WTC11 (cell line): ENCODE results near the gene VAMP4. TPM values are rescaled to one million over a fixed set of nuclear protein-coding genes. Genes with fewer than 3 reads are reported as not detected.

ENCODE experiments used
- ATAC-seq: fragments of 200-7000 bp; cut with Tn5 transposase; 2 replicates; pipeline ENCODE4 v1.10.0; 2021; ENCODE audit warnings: mild to moderate bottlenecking, moderate library complexity
- CTCF ChIA-PET: fragments of 300-600 bp; sonication (Branson Sonifier 250); formaldehyde crosslinking; loops from one replicate; lab custom pipeline; 2021; ENCODE audit warnings: antibody characterized with exemption; lab: Charles Lee
- POLR2A ChIA-PET: fragments of 350-600 bp; sonication (Branson Sonifier 250); formaldehyde crosslinking; loops from one replicate; lab custom pipeline; 2021; ENCODE audit warnings: antibody characterized with exemption; lab: Charles Lee
- DNase-seq: peaks from one replicate; pipeline ENCODE4 v3.0.0; 2021; ENCODE audit warnings: low spot score
- H3K27ac Mint-ChIP-seq: 2 replicates; pipeline ENCODE4 v1.8.0; 2021; ENCODE audit warnings: mixed read lengths
- H3K27me3 Mint-ChIP-seq: 2 replicates; pipeline ENCODE4 v1.8.0; 2021; ENCODE audit warnings: low read depth, mild to moderate bottlenecking, moderate library complexity, mixed read lengths
- H3K36me3 Mint-ChIP-seq: 2 replicates; pipeline ENCODE4 v1.8.0; 2021; ENCODE audit warnings: mixed read lengths
- H3K4me1 Mint-ChIP-seq: 2 replicates; pipeline ENCODE4 v1.8.0; 2022; ENCODE audit warnings: mixed read lengths
- H3K4me3 Mint-ChIP-seq: 2 replicates; pipeline ENCODE4 v1.8.0; 2021; ENCODE audit warnings: mild to moderate bottlenecking, moderate library complexity, mixed read lengths
- H3K9me3 Mint-ChIP-seq: 2 replicates; pipeline ENCODE4 v1.8.0; 2021; ENCODE audit warnings: mixed read lengths
- ESRRA ChIP-seq: sonication (generic); formaldehyde crosslinking; IDR thresholded peaks from 2 replicates; pipeline ENCODE4 v1.8.1; 2022; ENCODE audit warnings: mild to moderate bottlenecking, missing genetic modification reagents, borderline replicate concordance
- ETV6 ChIP-seq: sonication (generic); formaldehyde crosslinking; IDR thresholded peaks from 2 replicates; pipeline ENCODE4 v1.8.1; 2022; ENCODE audit warnings: mild to moderate bottlenecking, missing genetic modification reagents
- PRRX2 ChIP-seq: fragments of 250-450 bp; sonication (Bioruptor Pico); IDR thresholded peaks from 2 replicates; pipeline ENCODE4 v1.8.0; 2021; ENCODE audit warnings: mild to moderate bottlenecking
- RELA ChIP-seq: sonication (generic); formaldehyde crosslinking; IDR thresholded peaks from 2 replicates; pipeline ENCODE4 v1.8.1; 2022; ENCODE audit warnings: missing genetic modification reagents, mild to moderate bottlenecking, borderline replicate concordance
- RORB ChIP-seq: fragments of 250-450 bp; sonication (Bioruptor Pico); IDR thresholded peaks from 2 replicates; pipeline ENCODE4 v1.9.0; 2021; ENCODE audit warnings: mild to moderate bottlenecking
- SMAD3 ChIP-seq: sonication (generic); formaldehyde crosslinking; IDR thresholded peaks from 2 replicates; pipeline ENCODE4 v1.8.0; 2022; ENCODE audit warnings: missing genetic modification reagents, mild to moderate bottlenecking, borderline replicate concordance
- TCF7 ChIP-seq: sonication (generic); formaldehyde crosslinking; IDR thresholded peaks from 2 replicates; pipeline ENCODE4 v1.8.0; 2022; ENCODE audit warnings: mild to moderate bottlenecking, low read depth, missing genetic modification reagents, moderate library complexity
- ZNF138 ChIP-seq: sonication (generic); formaldehyde crosslinking; conservative IDR thresholded peaks from 2 replicates; pipeline ENCODE4 v1.8.1; 2022; ENCODE audit warnings: mild to moderate bottlenecking, moderate library complexity, missing genetic modification reagents
- ZNF232 ChIP-seq: sonication (generic); formaldehyde crosslinking; IDR thresholded peaks from 2 replicates; pipeline ENCODE4 v1.8.0; 2022; ENCODE audit warnings: mild to moderate bottlenecking, missing genetic modification reagents
- ZNF396 ChIP-seq: fragments of 250-450 bp; sonication (Bioruptor Pico); IDR thresholded peaks from 2 replicates; pipeline ENCODE4 v1.8.0; 2021; ENCODE audit warnings: mild to moderate bottlenecking, moderate library complexity, borderline replicate concordance
- ZNF416 ChIP-seq: fragments of 250-450 bp; sonication (Bioruptor Pico); IDR thresholded peaks from 2 replicates; pipeline ENCODE4 v1.9.0; 2021; ENCODE audit warnings: mild to moderate bottlenecking, inconsistent platforms
- total RNA-seq: library from RNA; stranded (reverse); gene quantifications from 3 replicates; pipeline ENCODE4 v1.2.3, GENCODE V29; 2021
- TF ChIP-seq, protein P1 (sequence below): sonication (generic); formaldehyde crosslinking; IDR thresholded peaks from 2 replicates; pipeline ENCODE4 v1.8.0; 2022; ENCODE audit warnings: mild to moderate bottlenecking, missing genetic modification reagents
- TF ChIP-seq, protein P2 (sequence below): fragments of 250-450 bp; sonication (Bioruptor Pico); IDR thresholded peaks from 2 replicates; pipeline ENCODE4 v1.9.0; 2021; ENCODE audit warnings: mild to moderate bottlenecking
- TF ChIP-seq, protein P3 (sequence below): sonication (generic); formaldehyde crosslinking; IDR thresholded peaks from 2 replicates; pipeline ENCODE4 v1.8.1; 2023; ENCODE audit warnings: mild to moderate bottlenecking, missing genetic modification reagents, borderline replicate concordance
- TF ChIP-seq, protein P4 (sequence below): fragments of 250-450 bp; sonication (Bioruptor Pico); IDR thresholded peaks from 2 replicates; pipeline ENCODE4 v2.1.2; 2022; ENCODE audit warnings: mild to moderate bottlenecking, moderate library complexity
- TF ChIP-seq, protein P5 (sequence below): sonication (generic); formaldehyde crosslinking; IDR thresholded peaks from 2 replicates; pipeline ENCODE4 v1.8.0; 2022; ENCODE audit warnings: missing genetic modification reagents
- TF ChIP-seq, protein P6 (sequence below): sonication (generic); formaldehyde crosslinking; IDR thresholded peaks from 2 replicates; pipeline ENCODE4 v1.8.1; 2022; ENCODE audit warnings: mild to moderate bottlenecking, moderate library complexity, missing genetic modification reagents
- TF ChIP-seq, protein P7 (sequence below): sonication (generic); formaldehyde crosslinking; IDR thresholded peaks from 2 replicates; pipeline ENCODE4 v1.8.0; 2022; ENCODE audit warnings: mild to moderate bottlenecking, missing genetic modification reagents
- TF ChIP-seq, protein P8 (sequence below): sonication (generic); formaldehyde crosslinking; IDR thresholded peaks from 2 replicates; pipeline ENCODE4 v1.8.1; 2023; ENCODE audit warnings: mild to moderate bottlenecking, missing genetic modification reagents, moderate library complexity
- TF ChIP-seq, protein P9 (sequence below): sonication (generic); formaldehyde crosslinking; IDR thresholded peaks from 2 replicates; pipeline ENCODE4 v1.8.0; 2023; ENCODE audit warnings: missing genetic modification reagents

The VAMP4 gene
- total RNA-seq, 1 experiment from 2014 or later = 11.4 TPM

DNA sequence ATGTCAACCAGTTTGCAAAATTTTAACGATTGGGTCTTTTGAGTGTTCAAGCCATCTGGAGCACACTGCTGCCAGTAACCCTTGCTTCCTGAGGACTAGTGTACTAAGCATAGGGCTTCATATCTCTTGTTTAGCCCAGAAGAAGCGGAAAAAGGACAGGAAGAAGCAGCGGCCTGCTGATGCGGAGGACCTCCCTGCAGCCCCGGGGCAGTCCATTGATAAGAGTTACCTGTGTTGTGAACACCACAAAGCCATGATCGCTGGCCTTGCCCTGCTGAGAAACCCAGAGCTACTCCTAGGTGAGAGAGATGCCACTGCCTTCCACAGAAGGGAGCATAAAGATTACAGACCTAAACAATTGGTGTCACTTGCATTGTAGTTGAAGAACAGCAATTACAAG, 48.5 kb upstream of the VAMP4 start:
- ATAC-seq (no peak), DNase-seq (no peak)
- Mint-ChIP-seq H3K27ac (no peak overlapping the region), H3K4me3 (no peak overlapping the region), H3K9me3 (no peaks in the 10 kb centered on the region), H3K27me3 (no peaks in the 10 kb centered on the region), H3K4me1 (no peaks in the 10 kb centered on the region), H3K36me3 (peaks cover 84% of the 10 kb centered on the region)
- ChIA-PET POLR2A (no interaction called here), CTCF (no interaction called here)
- TF ChIP-seq SMAD3 (no peak), ZNF138 (CRISPR knock-in tag) (no peak), RELA (no peak), PRRX2 (CRISPR knock-in tag) (no peak), ESRRA (CRISPR knock-in tag) (no peak), ZNF396 (CRISPR knock-in tag) (no peak), TCF7 (CRISPR knock-in tag) (no peak), ZNF232 (no peak), ZNF416 (CRISPR knock-in tag) (no peak), ETV6 (no peak), RORB (CRISPR knock-in tag) (no peak)
- TF ChIP-seq, protein P1, sequence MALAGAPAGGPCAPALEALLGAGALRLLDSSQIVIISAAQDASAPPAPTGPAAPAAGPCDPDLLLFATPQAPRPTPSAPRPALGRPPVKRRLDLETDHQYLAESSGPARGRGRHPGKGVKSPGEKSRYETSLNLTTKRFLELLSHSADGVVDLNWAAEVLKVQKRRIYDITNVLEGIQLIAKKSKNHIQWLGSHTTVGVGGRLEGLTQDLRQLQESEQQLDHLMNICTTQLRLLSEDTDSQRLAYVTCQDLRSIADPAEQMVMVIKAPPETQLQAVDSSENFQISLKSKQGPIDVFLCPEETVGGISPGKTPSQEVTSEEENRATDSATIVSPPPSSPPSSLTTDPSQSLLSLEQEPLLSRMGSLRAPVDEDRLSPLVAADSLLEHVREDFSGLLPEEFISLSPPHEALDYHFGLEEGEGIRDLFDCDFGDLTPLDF = no peak
- TF ChIP-seq, protein P2, sequence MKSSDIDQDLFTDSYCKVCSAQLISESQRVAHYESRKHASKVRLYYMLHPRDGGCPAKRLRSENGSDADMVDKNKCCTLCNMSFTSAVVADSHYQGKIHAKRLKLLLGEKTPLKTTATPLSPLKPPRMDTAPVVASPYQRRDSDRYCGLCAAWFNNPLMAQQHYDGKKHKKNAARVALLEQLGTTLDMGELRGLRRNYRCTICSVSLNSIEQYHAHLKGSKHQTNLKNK (CRISPR knock-in tag) = no peak
- TF ChIP-seq, protein P3, sequence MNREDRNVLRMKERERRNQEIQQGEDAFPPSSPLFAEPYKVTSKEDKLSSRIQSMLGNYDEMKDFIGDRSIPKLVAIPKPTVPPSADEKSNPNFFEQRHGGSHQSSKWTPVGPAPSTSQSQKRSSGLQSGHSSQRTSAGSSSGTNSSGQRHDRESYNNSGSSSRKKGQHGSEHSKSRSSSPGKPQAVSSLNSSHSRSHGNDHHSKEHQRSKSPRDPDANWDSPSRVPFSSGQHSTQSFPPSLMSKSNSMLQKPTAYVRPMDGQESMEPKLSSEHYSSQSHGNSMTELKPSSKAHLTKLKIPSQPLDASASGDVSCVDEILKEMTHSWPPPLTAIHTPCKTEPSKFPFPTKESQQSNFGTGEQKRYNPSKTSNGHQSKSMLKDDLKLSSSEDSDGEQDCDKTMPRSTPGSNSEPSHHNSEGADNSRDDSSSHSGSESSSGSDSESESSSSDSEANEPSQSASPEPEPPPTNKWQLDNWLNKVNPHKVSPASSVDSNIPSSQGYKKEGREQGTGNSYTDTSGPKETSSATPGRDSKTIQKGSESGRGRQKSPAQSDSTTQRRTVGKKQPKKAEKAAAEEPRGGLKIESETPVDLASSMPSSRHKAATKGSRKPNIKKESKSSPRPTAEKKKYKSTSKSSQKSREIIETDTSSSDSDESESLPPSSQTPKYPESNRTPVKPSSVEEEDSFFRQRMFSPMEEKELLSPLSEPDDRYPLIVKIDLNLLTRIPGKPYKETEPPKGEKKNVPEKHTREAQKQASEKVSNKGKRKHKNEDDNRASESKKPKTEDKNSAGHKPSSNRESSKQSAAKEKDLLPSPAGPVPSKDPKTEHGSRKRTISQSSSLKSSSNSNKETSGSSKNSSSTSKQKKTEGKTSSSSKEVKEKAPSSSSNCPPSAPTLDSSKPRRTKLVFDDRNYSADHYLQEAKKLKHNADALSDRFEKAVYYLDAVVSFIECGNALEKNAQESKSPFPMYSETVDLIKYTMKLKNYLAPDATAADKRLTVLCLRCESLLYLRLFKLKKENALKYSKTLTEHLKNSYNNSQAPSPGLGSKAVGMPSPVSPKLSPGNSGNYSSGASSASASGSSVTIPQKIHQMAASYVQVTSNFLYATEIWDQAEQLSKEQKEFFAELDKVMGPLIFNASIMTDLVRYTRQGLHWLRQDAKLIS = no peak
- TF ChIP-seq, protein P4, sequence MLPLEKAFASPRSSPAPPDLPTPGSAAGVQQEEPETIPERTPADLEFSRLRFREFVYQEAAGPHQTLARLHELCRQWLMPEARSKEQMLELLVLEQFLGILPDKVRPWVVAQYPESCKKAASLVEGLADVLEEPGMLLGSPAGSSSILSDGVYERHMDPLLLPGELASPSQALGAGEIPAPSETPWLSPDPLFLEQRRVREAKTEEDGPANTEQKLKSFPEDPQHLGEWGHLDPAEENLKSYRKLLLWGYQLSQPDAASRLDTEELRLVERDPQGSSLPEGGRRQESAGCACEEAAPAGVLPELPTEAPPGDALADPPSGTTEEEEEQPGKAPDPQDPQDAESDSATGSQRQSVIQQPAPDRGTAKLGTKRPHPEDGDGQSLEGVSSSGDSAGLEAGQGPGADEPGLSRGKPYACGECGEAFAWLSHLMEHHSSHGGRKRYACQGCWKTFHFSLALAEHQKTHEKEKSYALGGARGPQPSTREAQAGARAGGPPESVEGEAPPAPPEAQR (CRISPR knock-in tag) = no peak
- TF ChIP-seq, protein P5, sequence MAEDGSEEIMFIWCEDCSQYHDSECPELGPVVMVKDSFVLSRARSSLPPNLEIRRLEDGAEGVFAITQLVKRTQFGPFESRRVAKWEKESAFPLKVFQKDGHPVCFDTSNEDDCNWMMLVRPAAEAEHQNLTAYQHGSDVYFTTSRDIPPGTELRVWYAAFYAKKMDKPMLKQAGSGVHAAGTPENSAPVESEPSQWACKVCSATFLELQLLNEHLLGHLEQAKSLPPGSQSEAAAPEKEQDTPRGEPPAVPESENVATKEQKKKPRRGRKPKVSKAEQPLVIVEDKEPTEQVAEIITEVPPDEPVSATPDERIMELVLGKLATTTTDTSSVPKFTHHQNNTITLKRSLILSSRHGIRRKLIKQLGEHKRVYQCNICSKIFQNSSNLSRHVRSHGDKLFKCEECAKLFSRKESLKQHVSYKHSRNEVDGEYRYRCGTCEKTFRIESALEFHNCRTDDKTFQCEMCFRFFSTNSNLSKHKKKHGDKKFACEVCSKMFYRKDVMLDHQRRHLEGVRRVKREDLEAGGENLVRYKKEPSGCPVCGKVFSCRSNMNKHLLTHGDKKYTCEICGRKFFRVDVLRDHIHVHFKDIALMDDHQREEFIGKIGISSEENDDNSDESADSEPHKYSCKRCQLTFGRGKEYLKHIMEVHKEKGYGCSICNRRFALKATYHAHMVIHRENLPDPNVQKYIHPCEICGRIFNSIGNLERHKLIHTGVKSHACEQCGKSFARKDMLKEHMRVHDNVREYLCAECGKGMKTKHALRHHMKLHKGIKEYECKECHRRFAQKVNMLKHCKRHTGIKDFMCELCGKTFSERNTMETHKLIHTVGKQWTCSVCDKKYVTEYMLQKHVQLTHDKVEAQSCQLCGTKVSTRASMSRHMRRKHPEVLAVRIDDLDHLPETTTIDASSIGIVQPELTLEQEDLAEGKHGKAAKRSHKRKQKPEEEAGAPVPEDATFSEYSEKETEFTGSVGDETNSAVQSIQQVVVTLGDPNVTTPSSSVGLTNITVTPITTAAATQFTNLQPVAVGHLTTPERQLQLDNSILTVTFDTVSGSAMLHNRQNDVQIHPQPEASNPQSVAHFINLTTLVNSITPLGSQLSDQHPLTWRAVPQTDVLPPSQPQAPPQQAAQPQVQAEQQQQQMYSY (CRISPR knock-in tag) = no peak
- TF ChIP-seq, protein P6, sequence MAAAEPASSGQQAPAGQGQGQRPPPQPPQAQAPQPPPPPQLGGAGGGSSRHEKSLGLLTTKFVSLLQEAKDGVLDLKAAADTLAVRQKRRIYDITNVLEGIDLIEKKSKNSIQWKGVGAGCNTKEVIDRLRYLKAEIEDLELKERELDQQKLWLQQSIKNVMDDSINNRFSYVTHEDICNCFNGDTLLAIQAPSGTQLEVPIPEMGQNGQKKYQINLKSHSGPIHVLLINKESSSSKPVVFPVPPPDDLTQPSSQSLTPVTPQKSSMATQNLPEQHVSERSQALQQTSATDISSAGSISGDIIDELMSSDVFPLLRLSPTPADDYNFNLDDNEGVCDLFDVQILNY (CRISPR knock-in tag) = no peak
- TF ChIP-seq, protein P7, sequence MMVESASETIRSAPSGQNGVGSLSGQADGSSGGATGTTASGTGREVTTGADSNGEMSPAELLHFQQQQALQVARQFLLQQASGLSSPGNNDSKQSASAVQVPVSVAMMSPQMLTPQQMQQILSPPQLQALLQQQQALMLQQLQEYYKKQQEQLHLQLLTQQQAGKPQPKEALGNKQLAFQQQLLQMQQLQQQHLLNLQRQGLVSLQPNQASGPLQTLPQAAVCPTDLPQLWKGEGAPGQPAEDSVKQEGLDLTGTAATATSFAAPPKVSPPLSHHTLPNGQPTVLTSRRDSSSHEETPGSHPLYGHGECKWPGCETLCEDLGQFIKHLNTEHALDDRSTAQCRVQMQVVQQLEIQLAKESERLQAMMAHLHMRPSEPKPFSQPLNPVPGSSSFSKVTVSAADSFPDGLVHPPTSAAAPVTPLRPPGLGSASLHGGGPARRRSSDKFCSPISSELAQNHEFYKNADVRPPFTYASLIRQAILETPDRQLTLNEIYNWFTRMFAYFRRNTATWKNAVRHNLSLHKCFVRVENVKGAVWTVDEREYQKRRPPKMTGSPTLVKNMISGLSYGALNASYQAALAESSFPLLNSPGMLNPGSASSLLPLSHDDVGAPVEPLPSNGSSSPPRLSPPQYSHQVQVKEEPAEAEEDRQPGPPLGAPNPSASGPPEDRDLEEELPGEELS (CRISPR knock-in tag) = no peak
- TF ChIP-seq, protein P8, sequence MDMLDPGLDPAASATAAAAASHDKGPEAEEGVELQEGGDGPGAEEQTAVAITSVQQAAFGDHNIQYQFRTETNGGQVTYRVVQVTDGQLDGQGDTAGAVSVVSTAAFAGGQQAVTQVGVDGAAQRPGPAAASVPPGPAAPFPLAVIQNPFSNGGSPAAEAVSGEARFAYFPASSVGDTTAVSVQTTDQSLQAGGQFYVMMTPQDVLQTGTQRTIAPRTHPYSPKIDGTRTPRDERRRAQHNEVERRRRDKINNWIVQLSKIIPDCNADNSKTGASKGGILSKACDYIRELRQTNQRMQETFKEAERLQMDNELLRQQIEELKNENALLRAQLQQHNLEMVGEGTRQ = no peak
- TF ChIP-seq, protein P9, sequence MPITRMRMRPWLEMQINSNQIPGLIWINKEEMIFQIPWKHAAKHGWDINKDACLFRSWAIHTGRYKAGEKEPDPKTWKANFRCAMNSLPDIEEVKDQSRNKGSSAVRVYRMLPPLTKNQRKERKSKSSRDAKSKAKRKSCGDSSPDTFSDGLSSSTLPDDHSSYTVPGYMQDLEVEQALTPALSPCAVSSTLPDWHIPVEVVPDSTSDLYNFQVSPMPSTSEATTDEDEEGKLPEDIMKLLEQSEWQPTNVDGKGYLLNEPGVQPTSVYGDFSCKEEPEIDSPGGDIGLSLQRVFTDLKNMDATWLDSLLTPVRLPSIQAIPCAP (CRISPR knock-in tag) = no peak
